ENCODE measurements around the gene IFT80. TPM values are rescaled to one million over a fixed set of nuclear protein-coding genes. Genes with fewer than 3 reads are reported as not detected.

IFT80 gene
- total RNA-seq, 1 experiment from 2014 or later, result 26.3 TPM

GRCh38 chr3:160218136-160218535 is 180.9 kb downstream of the IFT80 start:
- no peaks in the 10 kb centered on the region for H3K79me2 ChIP-seq (ENCODE audit: insufficient read depth, low read length)
- H4K20me1 ChIP-seq (ENCODE audit: insufficient read depth), result no peaks in the 10 kb centered on the region
- no peaks in the 10 kb centered on the region for H3K9me3 ChIP-seq (ENCODE audit: control insufficient read depth in 1 of 2, insufficient read depth in 1 of 2, low read depth in 1 of 2, low read length in 2 of 2)
- no peak for TF ChIP-seq EGR1 (IDR thresholded peaks at IDR 0.05; ENCODE audit: low read depth)
- TF ChIP-seq EZH2 (IDR thresholded peaks at IDR 0.05), result no peak
- TF ChIP-seq POLR2AphosphoS5 (IDR thresholded peaks at IDR 0.05; ENCODE audit: low read depth, low read length), result no peak
- no peak for TF ChIP-seq POLR2A (IDR thresholded peaks at IDR 0.05; ENCODE audit: borderline replicate concordance, extremely low read depth, insufficient read depth, insufficient read length)
- TF ChIP-seq ZFX (IDR thresholded peaks at IDR 0.05), result no peak
- TF ChIP-seq CBX3 (IDR thresholded peaks at IDR 0.05; ENCODE audit: low read depth), result no peak
- no peak for TF ChIP-seq ELF1 (IDR thresholded peaks at IDR 0.05; ENCODE audit: borderline replicate concordance, low read depth)
- TF ChIP-seq, protein P1, sequence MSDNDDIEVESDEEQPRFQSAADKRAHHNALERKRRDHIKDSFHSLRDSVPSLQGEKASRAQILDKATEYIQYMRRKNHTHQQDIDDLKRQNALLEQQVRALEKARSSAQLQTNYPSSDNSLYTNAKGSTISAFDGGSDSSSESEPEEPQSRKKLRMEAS (IDR thresholded peaks at IDR 0.05), result no peak
- no peak for TF ChIP-seq SRF (IDR thresholded peaks at IDR 0.05; ENCODE audit: low read depth)
- no peak for TF ChIP-seq YY1 (IDR thresholded peaks at IDR 0.05; ENCODE audit: extremely low read depth, insufficient replicate concordance, low read depth, low read length)
- TF ChIP-seq, protein P2, sequence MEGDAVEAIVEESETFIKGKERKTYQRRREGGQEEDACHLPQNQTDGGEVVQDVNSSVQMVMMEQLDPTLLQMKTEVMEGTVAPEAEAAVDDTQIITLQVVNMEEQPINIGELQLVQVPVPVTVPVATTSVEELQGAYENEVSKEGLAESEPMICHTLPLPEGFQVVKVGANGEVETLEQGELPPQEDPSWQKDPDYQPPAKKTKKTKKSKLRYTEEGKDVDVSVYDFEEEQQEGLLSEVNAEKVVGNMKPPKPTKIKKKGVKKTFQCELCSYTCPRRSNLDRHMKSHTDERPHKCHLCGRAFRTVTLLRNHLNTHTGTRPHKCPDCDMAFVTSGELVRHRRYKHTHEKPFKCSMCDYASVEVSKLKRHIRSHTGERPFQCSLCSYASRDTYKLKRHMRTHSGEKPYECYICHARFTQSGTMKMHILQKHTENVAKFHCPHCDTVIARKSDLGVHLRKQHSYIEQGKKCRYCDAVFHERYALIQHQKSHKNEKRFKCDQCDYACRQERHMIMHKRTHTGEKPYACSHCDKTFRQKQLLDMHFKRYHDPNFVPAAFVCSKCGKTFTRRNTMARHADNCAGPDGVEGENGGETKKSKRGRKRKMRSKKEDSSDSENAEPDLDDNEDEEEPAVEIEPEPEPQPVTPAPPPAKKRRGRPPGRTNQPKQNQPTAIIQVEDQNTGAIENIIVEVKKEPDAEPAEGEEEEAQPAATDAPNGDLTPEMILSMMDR (IDR thresholded peaks at IDR 0.05 in 2 of 3, conservative IDR thresholded peaks at IDR 0.05 in 1 of 3; ENCODE audit: borderline replicate concordance in 1 of 3, insufficient read depth in 1 of 3, low read depth in 2 of 3, low read length in 2 of 3), result no peak
- no peak for TF ChIP-seq SP1 (IDR thresholded peaks at IDR 0.05; ENCODE audit: low read depth)
- TF ChIP-seq, protein P3, sequence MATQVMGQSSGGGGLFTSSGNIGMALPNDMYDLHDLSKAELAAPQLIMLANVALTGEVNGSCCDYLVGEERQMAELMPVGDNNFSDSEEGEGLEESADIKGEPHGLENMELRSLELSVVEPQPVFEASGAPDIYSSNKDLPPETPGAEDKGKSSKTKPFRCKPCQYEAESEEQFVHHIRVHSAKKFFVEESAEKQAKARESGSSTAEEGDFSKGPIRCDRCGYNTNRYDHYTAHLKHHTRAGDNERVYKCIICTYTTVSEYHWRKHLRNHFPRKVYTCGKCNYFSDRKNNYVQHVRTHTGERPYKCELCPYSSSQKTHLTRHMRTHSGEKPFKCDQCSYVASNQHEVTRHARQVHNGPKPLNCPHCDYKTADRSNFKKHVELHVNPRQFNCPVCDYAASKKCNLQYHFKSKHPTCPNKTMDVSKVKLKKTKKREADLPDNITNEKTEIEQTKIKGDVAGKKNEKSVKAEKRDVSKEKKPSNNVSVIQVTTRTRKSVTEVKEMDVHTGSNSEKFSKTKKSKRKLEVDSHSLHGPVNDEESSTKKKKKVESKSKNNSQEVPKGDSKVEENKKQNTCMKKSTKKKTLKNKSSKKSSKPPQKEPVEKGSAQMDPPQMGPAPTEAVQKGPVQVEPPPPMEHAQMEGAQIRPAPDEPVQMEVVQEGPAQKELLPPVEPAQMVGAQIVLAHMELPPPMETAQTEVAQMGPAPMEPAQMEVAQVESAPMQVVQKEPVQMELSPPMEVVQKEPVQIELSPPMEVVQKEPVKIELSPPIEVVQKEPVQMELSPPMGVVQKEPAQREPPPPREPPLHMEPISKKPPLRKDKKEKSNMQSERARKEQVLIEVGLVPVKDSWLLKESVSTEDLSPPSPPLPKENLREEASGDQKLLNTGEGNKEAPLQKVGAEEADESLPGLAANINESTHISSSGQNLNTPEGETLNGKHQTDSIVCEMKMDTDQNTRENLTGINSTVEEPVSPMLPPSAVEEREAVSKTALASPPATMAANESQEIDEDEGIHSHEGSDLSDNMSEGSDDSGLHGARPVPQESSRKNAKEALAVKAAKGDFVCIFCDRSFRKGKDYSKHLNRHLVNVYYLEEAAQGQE (IDR thresholded peaks at IDR 0.05; ENCODE audit: low read depth), result no peak
- TF ChIP-seq EZH2phosphoT487 (IDR thresholded peaks at IDR 0.05; ENCODE audit: borderline replicate concordance), result no peak
- no peak for TF ChIP-seq ZBTB33 (IDR thresholded peaks at IDR 0.05; ENCODE audit: extremely low read depth, insufficient replicate concordance, low read length)
- TF ChIP-seq ATF3 (IDR thresholded peaks at IDR 0.05), result no peak
- no peak for TF ChIP-seq RAD21 (IDR thresholded peaks at IDR 0.05; ENCODE audit: low read depth)
- no peak for TF ChIP-seq CEBPB (IDR thresholded peaks at IDR 0.05; ENCODE audit: low read depth)
- no peak for TF ChIP-seq ZNF274 (IDR thresholded peaks at IDR 0.05; ENCODE audit: low read depth, low read length)
- H3K9me2 ChIP-seq (ENCODE audit: insufficient read depth), result no peaks in the 10 kb centered on the region
- ChIA-PET CTCF (no interaction called here), POLR2A (interaction anchor here (1.9 kb wide), 1 partner anchor 12 kb away, joined by 4 read pairs; no protein-coding TSS in a partner anchor), RAD21 (ENCODE audit: low non-redundant PET in 1 of 2, low total read pairs in 2 of 2, uncharacterized antibody in 2 of 2, unreplicated experiment in 2 of 2) (no interaction called here)
- DNase-seq (ENCODE audit: low read depth, low spot score), result no peak
- no peaks in the 10 kb centered on the region for H3K27me3 ChIP-seq (ENCODE audit: insufficient read depth, low read length)
- ATAC-seq, result no peak
- intact Hi-C loops (cut with micrococcal nuclease), result no loop called here
- no TSS peak for BruUV-seq (replicated peaks)
- no peak overlapping the region for H3K4me2 ChIP-seq (ENCODE audit: low read length)
- no peaks in the 10 kb centered on the region for H3K4me1 ChIP-seq (ENCODE audit: control insufficient read depth in 1 of 2, insufficient read depth in 2 of 2, low read length in 2 of 2)
- H3K9ac ChIP-seq (ENCODE audit: low read length), result no peak overlapping the region
- no peak overlapping the region for H3K27ac ChIP-seq (ENCODE audit: low read depth, low read length)
- H3K36me3 ChIP-seq (ENCODE audit: control insufficient read depth in 1 of 2, insufficient read depth in 2 of 2, low read length in 2 of 2), result no peaks in the 10 kb centered on the region
- no peak overlapping the region for H2AFZ ChIP-seq (ENCODE audit: low read depth, low read length, poor library complexity, severe bottlenecking)
- H3K4me3 ChIP-seq (replicated peaks in 1 of 2; ENCODE audit: low read depth in 1 of 2, low read length in 2 of 2), result no peak overlapping the region

Data from HCT116 (cell line).